ENCODE results near the gene NOS1.

NOS1 gene

DNA sequence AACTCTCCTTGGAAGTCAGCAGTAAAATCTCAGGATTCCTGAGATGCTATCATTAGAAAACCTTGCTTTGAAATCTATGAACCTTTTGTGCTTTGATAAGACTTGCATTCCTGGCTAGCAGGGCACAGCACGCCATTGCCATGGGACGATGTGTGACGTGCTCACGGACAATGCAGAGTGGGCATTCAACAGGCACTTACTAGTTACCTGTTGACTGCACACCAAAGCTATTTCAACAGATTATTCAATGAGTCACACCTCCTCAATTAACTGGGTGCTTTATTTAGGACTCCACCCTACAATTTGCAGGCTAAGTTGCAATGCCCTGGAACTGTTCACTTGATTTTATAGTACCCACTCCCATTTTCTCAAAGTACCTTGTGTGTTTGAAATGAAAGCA lies 11.3 kb downstream of the NOS1 start:
- no peak overlapping the region for H3K4me3 ChIP-seq (ENCODE audit: low read length)
- TF ChIP-seq, protein P1, sequence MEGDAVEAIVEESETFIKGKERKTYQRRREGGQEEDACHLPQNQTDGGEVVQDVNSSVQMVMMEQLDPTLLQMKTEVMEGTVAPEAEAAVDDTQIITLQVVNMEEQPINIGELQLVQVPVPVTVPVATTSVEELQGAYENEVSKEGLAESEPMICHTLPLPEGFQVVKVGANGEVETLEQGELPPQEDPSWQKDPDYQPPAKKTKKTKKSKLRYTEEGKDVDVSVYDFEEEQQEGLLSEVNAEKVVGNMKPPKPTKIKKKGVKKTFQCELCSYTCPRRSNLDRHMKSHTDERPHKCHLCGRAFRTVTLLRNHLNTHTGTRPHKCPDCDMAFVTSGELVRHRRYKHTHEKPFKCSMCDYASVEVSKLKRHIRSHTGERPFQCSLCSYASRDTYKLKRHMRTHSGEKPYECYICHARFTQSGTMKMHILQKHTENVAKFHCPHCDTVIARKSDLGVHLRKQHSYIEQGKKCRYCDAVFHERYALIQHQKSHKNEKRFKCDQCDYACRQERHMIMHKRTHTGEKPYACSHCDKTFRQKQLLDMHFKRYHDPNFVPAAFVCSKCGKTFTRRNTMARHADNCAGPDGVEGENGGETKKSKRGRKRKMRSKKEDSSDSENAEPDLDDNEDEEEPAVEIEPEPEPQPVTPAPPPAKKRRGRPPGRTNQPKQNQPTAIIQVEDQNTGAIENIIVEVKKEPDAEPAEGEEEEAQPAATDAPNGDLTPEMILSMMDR (IDR thresholded peaks at IDR 0.05; ENCODE audit: insufficient read depth, low read depth, low read length, missing control alignments) = no peak
- peak; percentile 63 for DNase-seq (ENCODE audit: low read depth)

DNA sequence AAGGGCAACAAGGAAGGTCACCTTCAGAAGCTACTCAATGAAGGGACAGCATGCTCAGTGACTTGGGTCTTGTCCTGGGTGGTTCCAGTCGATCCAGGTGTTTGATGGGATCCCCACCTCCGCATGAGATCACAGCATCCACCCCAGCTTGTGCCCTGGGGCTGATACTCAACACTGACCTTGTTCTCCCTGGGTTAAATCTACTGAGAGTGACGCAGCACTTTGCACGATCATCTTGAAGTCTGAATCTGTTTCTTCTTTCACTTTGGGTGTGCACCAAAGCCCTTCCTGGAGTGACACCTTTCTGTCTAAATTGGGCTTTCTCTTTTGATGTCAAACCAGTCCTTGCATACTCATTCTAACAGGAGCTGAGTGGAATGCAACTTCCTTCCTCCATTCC lies 13.8 kb downstream of the NOS1 start:
- DNase-seq (ENCODE audit: low read depth) = peak; percentile 34
- TF ChIP-seq, protein P1 (IDR thresholded peaks at IDR 0.05; ENCODE audit: insufficient read depth, low read depth, low read length, missing control alignments) = no peak
- H3K4me3 ChIP-seq (ENCODE audit: low read length) = no peak overlapping the region

DNA sequence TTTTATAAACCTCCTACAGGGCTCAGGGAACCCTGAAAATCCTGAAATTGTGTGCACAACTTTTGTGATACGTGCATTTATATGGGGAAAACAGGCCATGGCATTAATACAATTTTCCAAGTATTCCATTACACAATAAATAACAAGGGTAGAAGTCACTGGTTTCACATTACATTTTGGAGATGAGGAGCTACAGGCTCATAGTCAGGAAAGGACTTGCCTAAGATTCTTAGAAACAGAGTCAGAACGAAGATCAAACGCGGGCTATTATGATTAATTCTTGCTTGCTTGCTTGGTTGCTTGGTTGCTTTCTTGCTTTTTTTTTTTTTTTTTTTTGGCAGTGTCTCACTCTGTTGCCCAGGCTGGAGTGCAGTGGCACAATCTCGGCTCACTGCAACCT lies 16.7 kb downstream of the NOS1 start:
- no peak overlapping the region for H3K4me3 ChIP-seq (ENCODE audit: low read length)
- TF ChIP-seq, protein P1 (IDR thresholded peaks at IDR 0.05; ENCODE audit: insufficient read depth, low read depth, low read length, missing control alignments) = no peak

DNA sequence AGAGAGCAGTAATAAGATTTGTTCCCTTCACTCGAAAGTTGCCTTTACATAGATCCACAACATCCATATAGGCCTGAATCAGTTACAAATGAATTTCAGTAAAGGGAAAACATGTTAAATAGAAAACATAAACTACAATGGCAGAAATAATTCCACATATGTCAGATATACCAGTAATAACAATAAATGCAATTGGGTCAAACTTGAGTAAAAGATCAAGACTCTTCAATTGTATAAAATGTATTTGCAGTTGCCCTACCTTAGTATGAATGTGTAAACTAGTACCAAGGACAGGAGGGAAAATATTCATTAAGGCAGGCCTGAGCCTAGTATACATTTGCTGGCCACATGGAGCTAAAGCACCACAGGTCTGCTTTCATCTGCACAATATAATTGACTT lies 17.6 kb downstream of the NOS1 start:
- DNase-seq (ENCODE audit: low read depth) = no peak
- TF ChIP-seq, protein P1 (IDR thresholded peaks at IDR 0.05; ENCODE audit: insufficient read depth, low read depth, low read length, missing control alignments) = no peak

More for the DNA sequence above, 16.7 kb downstream of the NOS1 start:
- peak; percentile 64 for DNase-seq (ENCODE audit: low read depth)

DNA sequence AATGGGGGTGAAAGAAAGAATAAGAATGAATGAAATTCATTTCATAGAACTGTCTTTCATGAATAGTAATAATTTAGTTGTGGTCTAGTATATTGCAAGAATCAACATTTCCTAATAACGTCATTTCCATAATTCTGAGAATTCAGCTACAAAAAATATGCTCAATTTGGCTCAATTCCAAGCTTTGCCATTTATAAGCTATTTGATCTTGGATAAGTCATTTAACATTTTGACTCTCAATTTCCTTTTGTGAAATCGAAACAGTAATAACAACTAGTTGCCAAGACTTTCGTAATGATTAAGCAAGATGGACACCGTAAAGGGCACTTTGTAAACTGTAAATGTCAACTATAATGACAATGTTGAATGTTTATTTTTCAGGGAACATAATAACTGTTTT lies 18.1 kb downstream of the NOS1 start:
- DNase-seq (ENCODE audit: low read depth) = no peak
- no peak overlapping the region for H3K4me3 ChIP-seq (ENCODE audit: low read length)
- TF ChIP-seq, protein P1 (IDR thresholded peaks at IDR 0.05; ENCODE audit: insufficient read depth, low read depth, low read length, missing control alignments) = no peak

More for the DNA sequence above, 17.6 kb downstream of the NOS1 start:
- no peak overlapping the region for H3K4me3 ChIP-seq (ENCODE audit: low read length)

DNA sequence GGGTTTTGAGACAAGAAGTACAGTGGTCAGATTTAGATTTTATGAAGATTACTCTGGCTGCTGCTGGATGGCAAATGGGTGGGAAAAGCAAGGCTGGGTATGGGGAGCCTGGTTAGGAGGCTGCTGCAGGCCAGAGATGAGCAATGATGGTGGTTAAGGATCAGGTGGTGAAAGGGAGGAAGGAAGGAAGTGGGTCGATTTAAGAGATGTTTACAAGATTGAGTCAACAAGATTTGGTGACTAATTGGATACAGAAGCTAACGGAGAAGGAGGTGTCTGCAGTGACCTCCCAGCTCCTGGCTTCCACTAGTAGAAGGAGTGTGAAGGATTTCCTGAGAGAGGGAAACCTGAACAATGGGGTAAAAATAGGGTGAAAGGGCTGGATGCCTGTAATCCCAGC lies 18.7 kb downstream of the NOS1 start:
- H3K4me3 ChIP-seq (ENCODE audit: low read length) = no peak overlapping the region
- TF ChIP-seq, protein P1 (IDR thresholded peaks at IDR 0.05; ENCODE audit: insufficient read depth, low read depth, low read length, missing control alignments) = no peak
- peak; percentile 49 for DNase-seq (ENCODE audit: low read depth)

DNA sequence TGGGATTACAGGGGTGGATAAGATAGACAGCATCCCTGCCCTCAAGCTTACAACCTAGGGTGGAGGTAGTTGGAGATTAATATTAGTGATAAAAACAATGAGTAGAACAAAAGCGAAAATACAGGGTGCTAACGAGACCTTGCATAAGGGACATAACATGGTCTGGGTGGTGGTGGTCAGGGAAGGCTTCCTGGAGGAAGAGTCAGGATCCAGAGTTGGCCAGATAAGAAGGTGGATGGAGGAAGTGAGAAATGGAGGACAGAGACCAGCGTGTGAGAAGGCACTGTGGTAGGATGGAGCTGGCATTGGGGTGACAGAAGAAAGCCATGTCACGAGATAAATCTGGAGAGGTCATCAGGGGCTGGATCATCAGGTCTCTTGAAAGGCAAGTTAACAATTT lies 19.2 kb downstream of the NOS1 start:
- no peak overlapping the region for H3K4me3 ChIP-seq (ENCODE audit: low read length)
- DNase-seq (ENCODE audit: low read depth) = no peak
- TF ChIP-seq, protein P1 (IDR thresholded peaks at IDR 0.05; ENCODE audit: insufficient read depth, low read depth, low read length, missing control alignments) = no peak

Measured in epithelial cell of esophagus (primary cell).